ENCODE measurements around the gene NDUFS7. TPM values are rescaled to one million over a fixed set of nuclear protein-coding genes. Genes with fewer than 3 reads are reported as not detected.

NDUFS7 gene
- total and polyA plus RNA-seq, 2 donors (not counting 3 experiments of a cell fraction or from before 2014, with no cell fraction given), result 101 to 224 TPM

GRCh38 chr19:1355568-1356507 is 27.9 kb upstream of the NDUFS7 start:
- FAIRE-seq (peak; percentile 82), DNase-seq (ENCODE audit: low read depth, low spot score) (peak; percentile 30)
- peak overlapping the region; percentile 55 to 95 (median 78) for H3K4me3 ChIP-seq (replicated peaks in 1 of 3; ENCODE audit: insufficient read depth in 1 of 3, low read depth in 1 of 3, low read length in 3 of 3)
- no peaks in the 10 kb centered on the region for H4K20me1 ChIP-seq (replicated peaks; ENCODE audit: control insufficient read depth, extremely low read depth, insufficient read depth, low read length)
- H3K9me1 ChIP-seq (replicated peaks; ENCODE audit: control insufficient read depth, extremely low read depth, insufficient read depth, low read length), result no peaks in the 10 kb centered on the region
- dilution Hi-C loops (cut with MboI; ENCODE audit: extremely low pct_ligation_motif_present, low sequenced_read_pairs) (no loop called here), intact Hi-C loops (cut with micrococcal nuclease) (loop anchor here (2.0 kb wide), 1 partner anchor 27 kb away; the partner anchor contains the start of gene NDUFS7)
- no peak for TF ChIP-seq POLR2A (IDR thresholded peaks at IDR 0.05; ENCODE audit: low read depth, low read length)
- TF ChIP-seq EZH2 (IDR thresholded peaks at IDR 0.05; ENCODE audit: borderline replicate concordance, low read depth, low read length, severe bottlenecking), result no peak
- TF ChIP-seq FOS (IDR thresholded peaks at IDR 0.05; ENCODE audit: borderline replicate concordance, insufficient read depth, low read length), result no peak
- no peak for TF ChIP-seq POLR2AphosphoS5 (IDR thresholded peaks at IDR 0.05; ENCODE audit: insufficient read depth, low read depth, low read length)
- TF ChIP-seq CTCF (IDR thresholded peaks at IDR 0.05; ENCODE audit: extremely low read depth in 1 of 2, insufficient read depth in 1 of 2, low read depth in 1 of 2, low read length in 2 of 2), result no peak
- TF ChIP-seq GATA2 (IDR thresholded peaks at IDR 0.05; ENCODE audit: insufficient read depth, insufficient read length, low read depth, low read length), result no peak
- TF ChIP-seq MAX (IDR thresholded peaks at IDR 0.05; ENCODE audit: insufficient read depth, insufficient read length), result no peak
- POLR2A ChIA-PET, result interaction anchor here (0.7 kb wide), 1 partner anchor 75 kb away, joined by 3 read pairs; no protein-coding TSS in a partner anchor
- H3K79me2 ChIP-seq (ENCODE audit: control insufficient read depth, insufficient read depth, low read length), result peaks cover 6% of the 10 kb centered on the region
- H3K4me2 ChIP-seq (ENCODE audit: insufficient read depth, low read length), result peak overlapping the region; percentile 83
- H3K27ac ChIP-seq (ENCODE audit: insufficient read depth, low read depth, low read length), result no peak overlapping the region
- H3K9ac ChIP-seq (replicated peaks; ENCODE audit: extremely low read depth, insufficient read depth, low read length), result peak overlapping the region; percentile 70
- CTCF ChIA-PET, result interaction anchor here (0.9 to 1.3 kb wide), 2 partner anchors 11 to 26 kb away, joined by 3 read pairs; no protein-coding TSS in a partner anchor
- no peaks in the 10 kb centered on the region for H3K27me3 ChIP-seq (ENCODE audit: control insufficient read depth in 2 of 2, insufficient read depth in 2 of 2, low read length in 2 of 2)
- peak overlapping the region; percentile 26 for H2AFZ ChIP-seq (ENCODE audit: low read depth, low read length)
- no peaks in the 10 kb centered on the region for H3K9me3 ChIP-seq (replicated peaks; ENCODE audit: control insufficient read depth, insufficient read depth, low read length)
- peaks cover 16% of the 10 kb centered on the region for H3K4me1 ChIP-seq (ENCODE audit: control insufficient read depth, extremely low read depth, insufficient read depth, low read length)
- H3K36me3 ChIP-seq (ENCODE audit: control insufficient read depth in 2 of 2, extremely low read depth in 1 of 2, insufficient read depth in 2 of 2, low read length in 2 of 2), result peaks cover 0 to 18% of the 10 kb centered on the region in 2 experiments
- BruUV-seq (replicated peaks), result TSS peak; percentile 18
